HCT116 (cell line): ENCODE measurements around the gene PRR3.
"Not testable (repeated sequence)": the region's sequence is repeated elsewhere in the genome, so short reads cannot be mapped to it uniquely, and the experiment has no call there.

Experiments used
- CEBPB ChIP-seq: IDR thresholded peaks from 2 replicates; pipeline ENCODE4 v1.6.1; 2012; ENCODE audit warnings: low read depth
- CTCF ChIP-seq, 3 experiments: fragments of 200-600 bp in 1 of 3; sonication (generic) in 1 of 3; IDR thresholded peaks in 2 of 3; conservative IDR thresholded peaks in 1 of 3; 2 replicates each; pipeline ENCODE4 v1.5.1; 2012 to 2017; ENCODE audit warnings: low read depth in 2 of 3, low read length in 2 of 3, antibody characterized with exemption in 1 of 3, borderline replicate concordance in 1 of 3, control low read depth in 1 of 3, mild to moderate bottlenecking in 1 of 3, mixed read lengths in 1 of 3, mixed run types in 1 of 3, moderate library complexity in 1 of 3; ENCODE audit not compliant: insufficient read depth in 1 of 3
- EZH2 ChIP-seq: fragments of 200-600 bp; sonication (generic); IDR thresholded peaks from 2 replicates; pipeline ENCODE4 v1.6.1; 2017; ENCODE audit warnings: antibody characterized with exemption, mixed run types
- POLR2A ChIP-seq: IDR thresholded peaks from 2 replicates; pipeline ENCODE4 v1.7.0; 2011; ENCODE audit warnings: borderline replicate concordance; ENCODE audit not compliant: insufficient read depth, insufficient read length; ENCODE audit errors: extremely low read depth
- YY1 ChIP-seq: IDR thresholded peaks from 2 replicates; pipeline ENCODE4 v1.6.1; 2011; ENCODE audit warnings: low read length, low read depth, moderate library complexity, mild to moderate bottlenecking; ENCODE audit not compliant: insufficient replicate concordance; ENCODE audit errors: extremely low read depth
- ZBTB33 ChIP-seq: IDR thresholded peaks from 2 replicates; pipeline ENCODE4 v1.6.1; 2011; ENCODE audit warnings: mild to moderate bottlenecking, low read length, moderate library complexity; ENCODE audit not compliant: insufficient replicate concordance; ENCODE audit errors: extremely low read depth
- ZNF274 ChIP-seq: fragments of 200-500 bp; sonication (Bioruptor generic); IDR thresholded peaks from 2 replicates; pipeline ENCODE4 v1.6.1; 2014; ENCODE audit warnings: mild to moderate bottlenecking, low read depth, low read length, inconsistent platforms

GRCh38 chr6:30521082-30521481 lies 36.0 kb upstream of the PRR3 start:
- not testable (repeated sequence) for TF ChIP-seq ZBTB33; CTCF (IDR thresholded peaks at IDR 0.05 in 2 of 3, conservative IDR thresholded peaks at IDR 0.05 in 1 of 3; ENCODE audit: borderline replicate concordance in 1 of 3, insufficient read depth in 1 of 3, low read depth in 2 of 3, low read length in 2 of 3); YY1; EZH2; CEBPB; POLR2A; ZNF274
